Measurements from ENCODE around the gene NCBP3.

The NCBP3 gene

DNA sequence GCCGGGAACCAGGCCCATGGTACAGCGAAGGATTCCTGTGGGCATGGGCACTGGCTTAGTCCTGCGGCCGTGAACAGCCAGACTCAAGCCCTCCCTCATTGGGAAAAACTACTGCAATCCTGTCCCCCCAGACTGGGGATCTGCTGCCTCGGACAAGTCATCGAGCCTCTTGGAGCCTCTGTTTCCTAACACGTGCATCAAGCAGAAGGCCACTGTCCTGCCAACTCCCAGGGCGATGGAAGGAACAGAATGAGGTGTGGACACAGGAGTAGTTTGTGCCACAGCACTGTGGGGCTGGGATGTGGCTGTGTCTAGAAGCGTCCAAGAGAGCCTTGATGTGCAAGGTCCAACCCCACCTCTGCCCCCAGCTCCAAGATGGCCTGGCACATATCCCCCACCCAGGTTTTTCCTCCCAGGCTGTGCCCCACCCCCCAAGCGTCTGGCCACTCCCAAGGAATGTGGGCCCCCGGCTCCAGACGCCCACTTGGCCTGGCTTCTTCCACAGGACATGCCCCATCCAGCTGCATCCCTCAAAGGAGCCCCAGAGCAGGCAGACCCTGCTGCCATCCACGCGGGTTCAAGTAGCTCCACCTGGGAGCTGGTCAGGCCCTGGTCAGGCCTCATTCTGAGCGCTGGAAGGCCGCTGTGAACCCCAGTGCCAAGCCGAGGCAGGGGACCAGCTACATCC, 43.4 kb upstream of the NCBP3 start:
- Histone ChIP-seq H3K4me3 (ENCODE audit: low read depth, low read length) (no peak overlapping the region), H3K27ac (ENCODE audit: low read depth, low read length) (no peak overlapping the region), H3K9ac (ENCODE audit: low read depth, low read length) (no peak overlapping the region), H3K36me3 (ENCODE audit: control insufficient read depth, insufficient read depth, low read length) (peaks cover 9% of the 10 kb centered on the region), H3K4me1 (ENCODE audit: control insufficient read depth, insufficient read depth, low read length) (peaks cover 29% of the 10 kb centered on the region), H3K9me3 (ENCODE audit: control insufficient read depth, insufficient read depth, low read length) (no peaks in the 10 kb centered on the region), H3K27me3 (ENCODE audit: control insufficient read depth, insufficient read depth, low read length) (no peaks in the 10 kb centered on the region; the same call in 1 of the 2 replicates)

DNA sequence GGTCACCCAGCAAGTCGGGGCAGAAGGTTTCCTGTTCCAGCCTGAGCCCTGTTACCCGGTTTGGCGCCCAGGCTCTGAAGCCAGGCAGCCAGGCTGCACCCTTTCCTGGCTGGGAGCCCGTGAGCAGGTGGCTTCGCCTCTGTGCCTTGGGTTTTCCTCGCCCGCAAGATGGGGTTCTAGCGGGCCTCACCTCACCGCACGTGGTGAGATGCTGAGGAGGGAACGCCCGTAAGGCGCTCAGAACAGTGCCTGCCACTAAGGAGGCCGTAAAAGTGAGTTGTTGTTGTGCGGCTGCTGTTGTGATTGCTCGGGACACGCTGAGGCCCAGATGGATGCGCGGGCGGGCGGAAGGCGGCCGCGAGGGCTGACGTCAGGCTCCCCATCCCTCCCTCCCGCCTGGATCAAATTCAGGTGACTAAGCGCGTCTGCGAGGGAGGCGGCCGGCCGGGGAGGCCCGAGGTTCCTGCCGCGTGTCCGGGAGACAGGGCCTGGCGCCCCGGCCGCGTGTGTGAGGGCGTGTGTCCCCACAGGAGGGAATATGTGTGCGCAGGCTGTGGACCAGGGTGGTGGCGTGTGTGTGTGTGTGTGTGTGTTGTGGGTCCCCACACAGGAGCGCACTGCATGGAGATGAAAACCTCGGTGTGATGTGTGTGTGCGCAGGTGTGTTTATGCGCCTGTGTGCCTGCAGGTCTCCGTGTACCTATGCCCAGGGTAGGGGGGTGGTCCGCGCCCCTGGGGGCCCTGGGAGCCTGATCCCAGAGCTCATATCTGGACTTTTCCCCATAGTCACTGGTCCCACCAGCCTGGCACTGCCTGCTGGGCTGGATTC, 42.5 kb upstream of the NCBP3 start:
- H3K9ac ChIP-seq (ENCODE audit: low read depth, low read length) = no peak overlapping the region
- no peak overlapping the region for H3K27ac ChIP-seq (ENCODE audit: low read depth, low read length)
- H3K27me3 ChIP-seq (ENCODE audit: control insufficient read depth, insufficient read depth, low read length) = no peaks in the 10 kb centered on the region
- H3K4me3 ChIP-seq (ENCODE audit: low read depth, low read length) = no peak overlapping the region
- H3K9me3 ChIP-seq (ENCODE audit: control insufficient read depth, insufficient read depth, low read length) = no peaks in the 10 kb centered on the region
- peaks cover 23% of the 10 kb centered on the region for H3K4me1 ChIP-seq (ENCODE audit: control insufficient read depth, insufficient read depth, low read length)
- H3K36me3 ChIP-seq (ENCODE audit: control insufficient read depth, insufficient read depth, low read length) = peaks cover 18% of the 10 kb centered on the region

DNA sequence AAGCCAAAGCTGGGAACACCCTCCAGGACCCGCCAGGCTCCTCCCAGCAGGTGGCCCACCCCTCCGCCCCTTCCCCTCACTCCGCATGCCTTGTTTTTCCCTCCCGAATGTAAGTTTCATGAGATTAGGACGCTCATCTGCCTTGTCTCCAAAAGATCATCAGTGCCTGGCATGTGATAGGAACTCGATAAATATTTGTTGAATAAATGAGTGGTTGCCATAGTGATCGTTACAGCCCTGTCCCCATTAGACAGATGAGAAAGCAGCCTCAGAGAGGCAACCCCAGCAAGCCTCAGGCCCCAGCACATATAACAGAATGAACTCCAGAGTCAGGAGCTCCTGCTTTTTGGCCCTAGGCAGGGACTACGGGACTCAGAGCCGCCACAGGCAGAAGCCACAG, 41.8 kb upstream of the NCBP3 start:
- Histone ChIP-seq H3K9ac (ENCODE audit: low read depth, low read length) (no peak overlapping the region), H3K4me1 (ENCODE audit: control insufficient read depth, insufficient read depth, low read length) (peaks cover 21% of the 10 kb centered on the region)

DNA sequence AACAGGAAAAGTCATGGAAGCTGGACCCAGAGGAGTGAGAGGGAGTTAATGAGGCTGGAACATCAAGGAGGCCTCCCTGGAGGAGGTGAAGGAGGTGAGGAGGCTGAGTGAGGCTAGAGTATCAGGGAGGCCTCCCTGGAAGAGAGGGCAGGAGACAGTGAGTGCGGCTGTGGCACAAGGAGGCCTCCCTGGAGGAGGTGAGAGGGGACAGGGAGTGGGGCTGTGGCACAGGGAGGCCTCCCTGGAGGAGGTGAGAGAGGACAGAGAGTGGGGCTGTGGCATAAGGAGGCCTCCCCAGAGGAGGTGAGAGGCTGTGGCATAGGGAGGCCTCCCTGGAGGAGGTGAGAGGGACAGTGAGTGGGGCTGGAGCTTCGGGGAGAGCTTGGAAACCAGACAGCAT, 41.3 kb upstream of the NCBP3 start:
- peaks cover 21% of the 10 kb centered on the region for H3K4me1 ChIP-seq (ENCODE audit: control insufficient read depth, insufficient read depth, low read length)
- H3K27ac ChIP-seq (ENCODE audit: low read depth, low read length) = no peak overlapping the region
- H3K36me3 ChIP-seq (ENCODE audit: control insufficient read depth, insufficient read depth, low read length) = peaks cover 26% of the 10 kb centered on the region
- no peaks in the 10 kb centered on the region for H3K9me3 ChIP-seq (ENCODE audit: control insufficient read depth, insufficient read depth, low read length)
- no peaks in the 10 kb centered on the region for H3K27me3 ChIP-seq (ENCODE audit: control insufficient read depth, insufficient read depth, low read length)
- H3K4me3 ChIP-seq (ENCODE audit: low read depth, low read length) = no peak overlapping the region
- no peak overlapping the region for H3K9ac ChIP-seq (ENCODE audit: low read depth, low read length)

More for the DNA sequence above, 41.8 kb upstream of the NCBP3 start:
- no peaks in the 10 kb centered on the region for H3K27me3 ChIP-seq (ENCODE audit: control insufficient read depth, insufficient read depth, low read length)
- no peaks in the 10 kb centered on the region for H3K9me3 ChIP-seq (ENCODE audit: control insufficient read depth, insufficient read depth, low read length)
- H3K4me3 ChIP-seq (ENCODE audit: low read depth, low read length) = no peak overlapping the region
- no peak overlapping the region for H3K27ac ChIP-seq (ENCODE audit: low read depth, low read length)
- H3K36me3 ChIP-seq (ENCODE audit: control insufficient read depth, insufficient read depth, low read length) = peaks cover 26% of the 10 kb centered on the region

DNA sequence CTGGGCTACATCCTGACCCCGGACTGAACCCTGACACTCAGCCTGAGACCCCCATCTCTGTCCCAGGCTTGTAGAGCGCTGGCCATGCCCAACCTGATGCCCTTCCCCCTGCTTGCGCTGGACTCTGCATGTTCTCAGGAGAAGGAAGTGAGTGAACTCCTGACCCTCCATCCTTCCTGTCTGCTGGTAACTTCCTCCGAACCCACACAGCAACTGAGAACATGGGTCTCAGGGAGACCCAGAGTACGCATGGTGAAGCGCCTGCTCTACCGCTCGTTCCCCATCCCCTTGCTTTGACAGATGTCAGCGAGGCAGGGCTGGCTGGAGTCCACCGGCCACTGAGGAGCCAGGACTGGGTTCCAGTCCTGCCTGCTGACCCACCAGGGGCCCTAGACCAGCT, 40.7 kb upstream of the NCBP3 start:
- Histone ChIP-seq H3K4me1 (ENCODE audit: control insufficient read depth, insufficient read depth, low read length) (peaks cover 20% of the 10 kb centered on the region), H3K4me3 (ENCODE audit: low read depth, low read length) (no peak overlapping the region), H3K9ac (ENCODE audit: low read depth, low read length) (no peak overlapping the region), H3K36me3 (ENCODE audit: control insufficient read depth, insufficient read depth, low read length) (peaks cover 26% of the 10 kb centered on the region), H3K9me3 (ENCODE audit: control insufficient read depth, insufficient read depth, low read length) (no peaks in the 10 kb centered on the region), H3K27me3 (ENCODE audit: control insufficient read depth, insufficient read depth, low read length) (no peaks in the 10 kb centered on the region), H3K27ac (ENCODE audit: low read depth, low read length) (no peak overlapping the region)

DNA sequence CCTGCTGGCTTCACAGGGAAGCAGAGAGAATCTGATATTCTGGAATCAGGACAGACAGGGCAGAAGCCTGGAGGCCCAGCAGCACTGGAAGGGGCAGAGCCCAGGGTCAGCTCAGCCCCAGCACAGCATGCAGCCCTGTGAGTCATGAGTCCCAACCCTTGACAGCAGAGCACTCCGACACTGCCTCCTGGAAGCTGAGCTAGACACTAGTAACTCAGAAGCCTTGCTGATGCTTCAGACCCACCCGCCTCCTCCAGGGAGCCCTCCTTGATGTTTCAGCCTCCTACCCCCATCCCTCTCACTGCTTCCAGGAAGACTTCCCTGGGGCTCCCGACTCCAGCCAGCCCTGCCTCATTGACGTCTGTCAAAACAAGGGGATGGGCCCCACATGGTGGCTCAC, 39.9 kb upstream of the NCBP3 start:
- Histone ChIP-seq H3K9me3 (ENCODE audit: control insufficient read depth, insufficient read depth, low read length) (no peaks in the 10 kb centered on the region), H3K27ac (ENCODE audit: low read depth, low read length) (no peak overlapping the region), H3K36me3 (ENCODE audit: control insufficient read depth, insufficient read depth, low read length) (peaks cover 26% of the 10 kb centered on the region), H3K4me1 (ENCODE audit: control insufficient read depth, insufficient read depth, low read length) (peaks cover 12% of the 10 kb centered on the region), H3K9ac (ENCODE audit: low read depth, low read length) (no peak overlapping the region), H3K27me3 (ENCODE audit: control insufficient read depth, insufficient read depth, low read length) (no peaks in the 10 kb centered on the region), H3K4me3 (ENCODE audit: low read depth, low read length) (no peak overlapping the region)

DNA sequence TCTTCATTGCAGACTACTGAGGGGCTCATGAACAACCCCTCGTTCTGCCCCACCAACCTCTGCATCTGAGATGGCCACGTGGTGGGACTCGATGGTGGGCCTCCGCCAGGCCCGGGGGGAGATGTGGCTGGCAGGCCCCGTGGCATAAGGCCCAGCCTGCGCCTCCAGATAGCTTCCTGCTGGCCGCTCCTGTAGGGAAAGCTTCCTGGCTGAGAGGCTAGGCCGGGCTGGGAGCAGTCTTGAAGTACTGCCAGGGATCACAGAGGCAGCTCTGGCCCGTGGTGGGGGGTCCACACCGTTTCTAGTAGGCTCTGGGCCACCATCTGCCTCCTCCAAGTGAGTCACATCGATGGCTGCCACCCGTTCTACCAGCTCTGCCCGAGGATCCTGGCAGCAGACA, 39.2 kb upstream of the NCBP3 start:
- Histone ChIP-seq H3K27ac (ENCODE audit: low read depth, low read length) (no peak overlapping the region), H3K27me3 (ENCODE audit: control insufficient read depth, insufficient read depth, low read length) (no peaks in the 10 kb centered on the region), H3K9ac (ENCODE audit: low read depth, low read length) (no peak overlapping the region), H3K36me3 (ENCODE audit: control insufficient read depth, insufficient read depth, low read length) (peaks cover 26% of the 10 kb centered on the region), H3K4me1 (ENCODE audit: control insufficient read depth, insufficient read depth, low read length) (peaks cover 11% of the 10 kb centered on the region), H3K9me3 (ENCODE audit: control insufficient read depth, insufficient read depth, low read length) (no peaks in the 10 kb centered on the region), H3K4me3 (ENCODE audit: low read depth, low read length) (no peak overlapping the region)

DNA sequence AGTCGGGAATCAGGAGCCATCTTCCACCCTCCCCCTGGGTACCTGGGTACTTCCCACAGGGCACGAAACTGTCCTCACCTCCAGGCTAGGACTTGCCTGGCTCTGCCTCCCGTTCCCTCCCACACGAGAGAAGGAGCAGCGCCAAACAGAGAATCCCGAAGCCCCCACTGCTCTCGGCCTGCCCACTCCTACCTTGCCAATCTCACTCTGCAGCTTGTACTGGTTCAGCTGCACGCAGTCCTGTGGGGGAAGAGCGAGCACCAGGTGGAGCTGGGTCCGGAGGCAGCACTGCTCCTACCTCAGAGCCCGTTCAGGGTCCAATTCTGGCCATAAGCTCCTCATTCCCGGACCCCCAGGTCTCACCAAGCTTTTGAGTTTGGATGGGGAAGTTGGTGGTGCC, 38.1 kb upstream of the NCBP3 start:
- H3K4me1 ChIP-seq (ENCODE audit: control insufficient read depth, insufficient read depth, low read length) = peaks cover 11% of the 10 kb centered on the region

DNA sequence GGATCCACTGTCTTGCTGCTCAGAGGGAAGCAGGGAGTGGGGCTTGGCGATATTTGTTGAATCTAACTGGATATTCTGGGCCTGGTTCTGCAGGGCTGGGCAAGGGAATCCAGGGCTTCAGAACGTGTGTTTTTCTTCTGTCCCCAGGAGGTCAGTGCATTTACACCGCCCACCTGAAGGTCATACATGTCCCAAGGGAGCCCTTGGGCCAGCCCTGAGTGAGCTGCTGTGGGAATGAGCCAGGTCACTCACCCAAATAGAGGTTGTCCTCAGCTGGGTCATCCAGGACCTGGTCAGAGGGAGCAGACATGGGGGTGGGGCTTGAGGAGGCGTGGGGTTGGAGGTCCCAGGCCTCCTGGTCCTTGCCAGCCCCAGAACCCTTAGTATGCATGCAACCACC, 36.2 kb upstream of the NCBP3 start:
- Histone ChIP-seq H3K27ac (ENCODE audit: low read depth, low read length) (no peak overlapping the region), H3K9ac (ENCODE audit: low read depth, low read length) (no peak overlapping the region), H3K4me1 (ENCODE audit: control insufficient read depth, insufficient read depth, low read length) (no peaks in the 10 kb centered on the region), H3K27me3 (ENCODE audit: control insufficient read depth, insufficient read depth, low read length) (no peaks in the 10 kb centered on the region), H3K9me3 (ENCODE audit: control insufficient read depth, insufficient read depth, low read length) (no peaks in the 10 kb centered on the region), H3K36me3 (ENCODE audit: control insufficient read depth, insufficient read depth, low read length) (peaks cover 29% of the 10 kb centered on the region), H3K4me3 (ENCODE audit: low read depth, low read length) (no peak overlapping the region)

More for the DNA sequence above, 38.1 kb upstream of the NCBP3 start:
- peaks cover 26% of the 10 kb centered on the region for H3K36me3 ChIP-seq (ENCODE audit: control insufficient read depth, insufficient read depth, low read length)
- no peak overlapping the region for H3K27ac ChIP-seq (ENCODE audit: low read depth, low read length)
- H3K4me3 ChIP-seq (ENCODE audit: low read depth, low read length) = no peak overlapping the region
- H3K9me3 ChIP-seq (ENCODE audit: control insufficient read depth, insufficient read depth, low read length) = no peaks in the 10 kb centered on the region
- H3K27me3 ChIP-seq (ENCODE audit: control insufficient read depth, insufficient read depth, low read length) = no peaks in the 10 kb centered on the region
- H3K9ac ChIP-seq (ENCODE audit: low read depth, low read length) = no peak overlapping the region

DNA sequence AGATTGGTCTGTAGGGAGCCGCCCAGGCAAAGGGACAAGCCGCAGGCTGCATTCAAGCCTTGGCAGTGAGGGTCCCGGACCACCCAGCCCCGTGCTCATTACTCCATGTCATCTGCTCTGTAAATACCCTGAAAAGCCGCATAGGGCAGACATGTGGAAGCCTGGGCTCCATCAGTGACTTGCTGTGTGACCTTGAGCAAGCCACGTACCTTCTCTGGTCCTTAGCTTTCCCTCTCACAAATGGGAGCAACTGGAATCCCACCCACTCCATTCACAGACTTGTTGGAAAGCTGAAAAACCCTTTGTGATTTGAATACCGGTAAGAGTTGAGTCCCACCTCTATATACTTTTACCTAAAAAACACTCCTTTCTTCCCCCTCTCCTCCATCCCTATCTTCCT, 34.9 kb upstream of the NCBP3 start:
- Histone ChIP-seq H3K4me1 (ENCODE audit: control insufficient read depth, insufficient read depth, low read length) (no peaks in the 10 kb centered on the region), H3K9ac (ENCODE audit: low read depth, low read length) (no peak overlapping the region), H3K4me3 (ENCODE audit: low read depth, low read length) (no peak overlapping the region), H3K36me3 (ENCODE audit: control insufficient read depth, insufficient read depth, low read length) (peaks cover 37% of the 10 kb centered on the region), H3K27me3 (ENCODE audit: control insufficient read depth, insufficient read depth, low read length) (no peaks in the 10 kb centered on the region), H3K9me3 (ENCODE audit: control insufficient read depth, insufficient read depth, low read length) (no peaks in the 10 kb centered on the region), H3K27ac (ENCODE audit: low read depth, low read length) (no peak overlapping the region)

All from HUES48 (cell line).